Measurements from ENCODE around the gene PPP4R1. TPM values are rescaled to one million over a fixed set of nuclear protein-coding genes. Genes with fewer than 3 reads are reported as not detected.

The PPP4R1 gene
- total and polyA plus RNA-seq, 2 of the 4 experiments (the other 2 are of a cell fraction) = 80.6 to 123 TPM

DNA sequence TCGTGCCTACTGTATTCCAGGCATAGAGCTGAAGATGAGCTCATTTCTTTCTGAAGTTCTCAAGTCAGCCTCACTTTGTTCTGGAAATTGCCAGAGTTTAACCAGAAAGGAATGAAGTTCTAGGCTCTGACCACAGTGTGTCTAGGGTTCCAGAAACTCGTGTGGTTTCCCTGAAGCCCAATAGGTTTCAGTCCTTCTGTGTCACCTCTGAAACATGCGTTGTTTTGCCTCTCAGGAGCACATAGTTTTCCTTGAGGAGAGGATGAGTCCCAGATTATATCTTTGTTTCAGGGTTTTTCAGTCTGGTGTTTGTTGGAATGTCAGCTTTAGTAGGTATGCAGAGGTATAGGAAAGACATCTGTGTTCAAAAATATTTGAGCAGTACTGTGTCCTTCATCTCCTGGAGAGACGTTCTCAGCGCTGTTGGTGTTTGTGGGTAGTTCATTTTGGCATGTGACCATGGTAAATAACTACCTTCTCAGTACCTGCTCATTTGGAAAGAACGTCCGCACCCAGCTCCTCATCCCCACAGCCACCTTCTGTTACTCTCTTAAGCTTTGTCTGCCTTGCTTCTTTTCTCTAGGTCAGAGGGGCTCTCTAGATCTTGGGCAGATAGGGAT is 82.5 kb downstream of the PPP4R1 start:
- ATAC-seq (ENCODE audit: low read depth) (no peak), DNase-seq (peak; percentile 33)
- Histone ChIP-seq H3K4me3 (ENCODE audit: insufficient read depth, low read depth, low read length) (no peak overlapping the region), H3K4me1 (ENCODE audit: control insufficient read depth, insufficient read depth, low read length) (peaks cover 13% of the 10 kb centered on the region), H3K9me1 (ENCODE audit: insufficient read depth, low read length) (peaks cover 3% of the 10 kb centered on the region; the same call in 1 of the 2 replicates), H4K20me1 (ENCODE audit: insufficient read depth, low read length) (no peaks in the 10 kb centered on the region), H4K8ac (ENCODE audit: low read depth in 2 of 2, low read length in 2 of 2) (no peak overlapping the region), H3K27me3 (ENCODE audit: control insufficient read depth, insufficient read depth, low read length) (no peaks in the 10 kb centered on the region), H4K91ac (ENCODE audit: insufficient read depth, low read depth, low read length) (no peak overlapping the region), H3K9ac (ENCODE audit: low read depth, low read length) (no peak overlapping the region), H2BK20ac (ENCODE audit: low read depth, low read length) (no peak overlapping the region), H2BK5ac (ENCODE audit: low read depth, low read length, poor library complexity, severe bottlenecking) (no peak overlapping the region), H2AK9ac (replicated peaks; ENCODE audit: low read depth, low read length, poor library complexity) (peak overlapping the region; percentile 57), H2AK5ac (ENCODE audit: low read depth, low read length) (no peak overlapping the region; the same call in 1 of the 2 replicates), H3K23ac (ENCODE audit: low read depth, low read length) (no peak overlapping the region), H3K4ac (ENCODE audit: low read depth, low read length) (no peak overlapping the region), H3K4me2 (ENCODE audit: low read depth, low read length) (no peak overlapping the region), H3K14ac (replicated peaks; ENCODE audit: low read depth, low read length) (no peak overlapping the region), H3K18ac (ENCODE audit: low read depth, low read length) (no peak overlapping the region), H3K27ac (ENCODE audit: insufficient read depth, low read length) (no peak overlapping the region), H2BK15ac (ENCODE audit: low read depth, low read length) (0 out of 3 replicates have a peak overlapping the region, but pooled peaks have one; percentile 4), H2BK120ac (ENCODE audit: low read depth, low read length) (no peak overlapping the region), H4K5ac (ENCODE audit: low read depth, low read length) (no peak overlapping the region), H3K9me3 (ENCODE audit: control insufficient read depth, insufficient read depth, low read length) (no peaks in the 10 kb centered on the region), H2AFZ (replicated peaks; ENCODE audit: low read length, poor library complexity) (no peak overlapping the region), H3K79me1 (ENCODE audit: low read depth in 1 of 2, low read length in 2 of 2) (peaks cover under 1 to 9% of the 10 kb centered on the region in 2 experiments; a peak in 1 of 4 replicates), H3K56ac (ENCODE audit: extremely low read depth, insufficient read depth, low read length) (no peak overlapping the region), H3K36me3 (ENCODE audit: control insufficient read depth, insufficient read depth, low read length) (peaks cover 39% of the 10 kb centered on the region)
- intact Hi-C loops (cut with micrococcal nuclease) (no loop called here), in situ Hi-C loops (cut with MboI; ENCODE audit: low sequenced_read_pairs) (no loop called here), dilution Hi-C loops (cut with HindIII; ENCODE audit: low sequenced_read_pairs, unreplicated experiment) (no loop called here)
- no TSS peak for BruUV-seq (replicated peaks)
- ChIA-PET CTCF (interaction anchor here (0.7 kb wide), 1 partner anchor 9 kb away, joined by 3 read pairs; no protein-coding TSS in a partner anchor), POLR2A (ENCODE audit: unreplicated experiment) (no interaction called here)
- TF ChIP-seq SMC3 (IDR thresholded peaks at IDR 0.05; ENCODE audit: low read depth, low read length) = no peak
- TF ChIP-seq NFE2L2 (IDR thresholded peaks at IDR 0.05; ENCODE audit: low read depth, low read length) = no peak
- TF ChIP-seq CHD1 (IDR thresholded peaks at IDR 0.05; ENCODE audit: low read depth, low read length) = no peak
- TF ChIP-seq RAD21 (IDR thresholded peaks at IDR 0.05; ENCODE audit: low read length) = no peak
- no peak for TF ChIP-seq MAZ (IDR thresholded peaks at IDR 0.05; ENCODE audit: borderline replicate concordance, low read depth, low read length)
- no peak for TF ChIP-seq MAFK (IDR thresholded peaks at IDR 0.05; ENCODE audit: low read depth, low read length)
- TF ChIP-seq FOS (IDR thresholded peaks at IDR 0.05; ENCODE audit: low read depth, low read length) = no peak
- no peak for TF ChIP-seq USF2 (IDR thresholded peaks at IDR 0.05; ENCODE audit: low read depth, low read length)
- no peak for TF ChIP-seq MXI1 (IDR thresholded peaks at IDR 0.05; ENCODE audit: borderline replicate concordance, low read depth, low read length)
- TF ChIP-seq BHLHE40 (IDR thresholded peaks at IDR 0.05; ENCODE audit: low read depth, low read length) = no peak
- no peak for TF ChIP-seq CEBPB (IDR thresholded peaks at IDR 0.05; ENCODE audit: low read depth, low read length)
- TF ChIP-seq, protein P1, sequence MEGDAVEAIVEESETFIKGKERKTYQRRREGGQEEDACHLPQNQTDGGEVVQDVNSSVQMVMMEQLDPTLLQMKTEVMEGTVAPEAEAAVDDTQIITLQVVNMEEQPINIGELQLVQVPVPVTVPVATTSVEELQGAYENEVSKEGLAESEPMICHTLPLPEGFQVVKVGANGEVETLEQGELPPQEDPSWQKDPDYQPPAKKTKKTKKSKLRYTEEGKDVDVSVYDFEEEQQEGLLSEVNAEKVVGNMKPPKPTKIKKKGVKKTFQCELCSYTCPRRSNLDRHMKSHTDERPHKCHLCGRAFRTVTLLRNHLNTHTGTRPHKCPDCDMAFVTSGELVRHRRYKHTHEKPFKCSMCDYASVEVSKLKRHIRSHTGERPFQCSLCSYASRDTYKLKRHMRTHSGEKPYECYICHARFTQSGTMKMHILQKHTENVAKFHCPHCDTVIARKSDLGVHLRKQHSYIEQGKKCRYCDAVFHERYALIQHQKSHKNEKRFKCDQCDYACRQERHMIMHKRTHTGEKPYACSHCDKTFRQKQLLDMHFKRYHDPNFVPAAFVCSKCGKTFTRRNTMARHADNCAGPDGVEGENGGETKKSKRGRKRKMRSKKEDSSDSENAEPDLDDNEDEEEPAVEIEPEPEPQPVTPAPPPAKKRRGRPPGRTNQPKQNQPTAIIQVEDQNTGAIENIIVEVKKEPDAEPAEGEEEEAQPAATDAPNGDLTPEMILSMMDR (conservative IDR thresholded peaks at IDR 0.05; ENCODE audit: low read depth, low read length) = no peak
- TF ChIP-seq RFX5 (IDR thresholded peaks at IDR 0.05; ENCODE audit: low read depth, low read length) = no peak
- no peak for TF ChIP-seq RCOR1 (IDR thresholded peaks at IDR 0.05; ENCODE audit: insufficient replicate concordance, low read length)
- WGBS, 2 experiments (ENCODE audit: extremely low coverage in 2 of 2, insufficient read length in 1 of 2) = no CpG with 5 or more reads among the region's 7 CpGs
